Urothelium cell line (cell line): Measurements from ENCODE around the gene LRRFIP1.

Experiments used
- DNase-seq: peaks from one replicate; pipeline ENCODE4 v3.0.0; 2011; ENCODE audit warnings: low spot score, mixed read lengths
- FAIRE-seq: peaks from 2 replicates; lab custom pipeline; 2011; peaks lifted over from hg19 to GRCh38; lab: Jason Lieb, UNC

LRRFIP1 gene

GRCh38 chr2:237700512-237701032 is 73.2 kb downstream of the LRRFIP1 start:
- no peak for FAIRE-seq

DNA sequence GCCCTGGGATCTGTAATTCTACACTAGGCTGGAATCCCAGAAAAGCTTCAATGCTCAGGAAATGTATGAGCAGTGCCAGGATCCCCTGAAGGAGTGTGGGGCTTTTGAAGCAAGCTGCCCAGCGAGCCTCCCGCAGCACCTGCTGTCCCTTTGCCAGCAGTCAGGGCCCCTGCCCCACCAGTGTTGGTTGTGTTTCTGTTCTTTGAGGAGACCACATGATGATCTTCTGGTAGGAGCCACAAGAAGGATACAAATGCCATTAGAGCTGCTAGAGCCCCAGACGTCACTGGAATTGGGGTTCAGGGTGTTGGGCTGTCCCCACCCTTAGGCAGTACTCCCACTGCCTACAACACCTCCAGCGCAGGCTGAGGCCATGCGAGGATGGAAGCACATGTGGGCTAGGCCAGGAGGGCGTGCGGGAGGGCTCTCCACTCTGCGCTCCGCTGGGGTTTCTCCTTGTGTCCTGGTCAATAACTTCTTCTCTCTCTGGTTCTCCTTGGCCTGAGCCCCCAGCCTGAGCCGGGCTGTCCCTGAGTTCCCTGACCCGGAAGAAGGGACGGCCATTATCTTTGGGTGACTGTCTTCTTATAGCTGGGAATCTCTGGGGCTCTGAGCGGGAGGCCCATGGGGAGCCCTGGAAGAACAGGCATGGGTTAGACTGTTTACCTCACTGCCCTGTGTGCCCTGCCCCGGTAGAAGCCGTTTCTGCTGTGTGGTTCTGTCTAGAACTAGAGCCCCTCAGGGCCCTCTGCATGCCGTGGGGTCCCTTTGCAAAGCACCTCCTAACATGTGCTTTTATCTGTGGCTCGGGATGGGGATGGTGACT is 73.9 kb downstream of the LRRFIP1 start:
- DNase-seq: no peak
- FAIRE-seq: no peak

More at GRCh38 chr2:237700512-237701032, 73.2 kb downstream of the LRRFIP1 start:
- DNase-seq: no peak

- FAIRE-seq (no peak), DNase-seq (no peak)
These were observed 74.5 kb downstream of the LRRFIP1 start for GRCh38 chr2:237701859-237702390.

DNA sequence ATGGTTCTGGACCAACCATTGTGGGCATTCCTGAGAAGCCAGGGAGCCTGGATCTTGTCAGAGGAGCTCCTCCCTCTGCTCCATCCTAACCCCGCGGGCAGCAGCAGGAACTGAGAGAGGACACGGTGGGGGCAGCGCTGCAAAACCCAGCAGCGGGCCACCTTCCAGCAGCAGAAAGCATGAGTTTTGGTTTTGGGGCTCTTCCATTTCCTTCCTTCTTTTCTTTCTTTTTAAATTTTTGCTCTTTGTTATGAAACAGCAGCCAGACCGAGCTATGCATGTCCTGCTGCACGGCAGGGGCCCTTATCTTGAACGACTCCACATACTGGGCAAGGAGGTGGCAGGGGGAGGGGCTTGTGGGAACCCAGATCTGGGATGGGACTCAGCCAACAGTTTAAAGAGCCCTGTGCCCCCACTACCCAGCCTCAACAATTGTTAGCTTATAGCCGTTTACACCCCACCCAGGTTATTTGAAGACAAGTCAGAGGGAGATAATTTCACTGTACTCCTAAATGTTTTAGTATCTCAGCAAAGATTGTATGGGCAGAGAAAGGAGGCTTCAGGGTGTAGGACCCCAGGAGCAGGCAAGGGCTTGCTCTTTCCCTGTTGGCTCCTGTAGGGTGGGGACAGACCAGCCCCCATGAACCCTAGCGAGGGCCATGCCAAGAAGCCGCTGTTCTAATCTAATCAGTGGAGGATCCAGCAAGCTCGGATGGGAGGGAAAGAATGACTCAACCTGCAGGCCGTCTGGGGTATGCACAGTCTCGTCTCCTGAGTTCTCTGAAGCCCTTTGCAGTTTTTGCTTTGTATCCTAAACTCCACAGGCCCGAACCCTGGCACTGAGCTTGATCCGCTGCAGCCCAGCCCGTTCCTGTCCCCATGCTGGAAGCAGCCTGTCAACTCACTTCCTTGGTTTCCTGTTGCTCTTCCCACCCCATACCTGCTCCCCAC is 75.3 kb downstream of the LRRFIP1 start:
- DNase-seq (peak; percentile 56), FAIRE-seq (no peak)

- FAIRE-seq (no peak), DNase-seq (peak; percentile 48)
These were observed 77.4 kb downstream of the LRRFIP1 start for GRCh38 chr2:237704501-237705434.

- FAIRE-seq (no peak), DNase-seq (no peak)
These were observed 78.9 kb downstream of the LRRFIP1 start for GRCh38 chr2:237706257-237706656.

DNA sequence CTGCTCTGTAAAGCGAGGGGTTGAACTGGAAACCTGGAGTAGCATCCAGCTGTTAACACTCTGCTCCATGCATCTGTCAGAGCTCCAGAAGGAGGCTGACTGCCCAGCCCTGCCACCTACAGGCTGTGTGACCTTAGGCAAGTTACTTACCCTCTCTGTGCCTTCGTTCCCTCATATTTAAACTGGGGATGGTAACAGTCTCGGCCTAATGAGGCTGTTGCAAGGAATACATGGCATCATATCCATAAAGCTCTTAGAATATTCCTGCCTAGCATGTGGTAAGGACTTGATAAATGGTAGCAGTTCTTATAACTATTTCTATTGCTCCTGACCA is 80.6 kb downstream of the LRRFIP1 start:
- FAIRE-seq: no peak

DNA sequence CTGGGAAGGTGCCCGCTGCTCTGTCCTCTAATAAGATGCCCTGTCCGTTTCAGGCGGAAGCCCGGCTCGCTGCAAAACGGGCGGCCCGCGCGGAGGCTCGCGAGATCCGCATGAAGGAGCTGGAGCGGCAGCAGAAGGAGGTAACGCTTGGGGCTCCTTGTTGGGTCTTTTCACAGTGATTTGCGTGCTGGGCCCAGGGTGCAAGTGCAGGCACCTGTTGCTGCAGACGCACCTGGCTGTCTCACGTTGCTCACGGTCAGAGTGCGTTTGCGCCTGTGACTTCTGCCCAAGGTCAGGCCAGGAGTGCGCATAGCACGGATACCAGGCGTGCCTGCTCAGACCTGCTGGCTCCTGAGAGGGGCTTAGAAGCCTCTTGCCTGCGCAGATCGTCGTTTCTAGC is 81.1 kb downstream of the LRRFIP1 start:
- FAIRE-seq: no peak
- no peak for DNase-seq

More for the DNA sequence above, 80.6 kb downstream of the LRRFIP1 start:
- no peak for DNase-seq

- FAIRE-seq (no peak), DNase-seq (no peak)
These were observed 81.6 kb downstream of the LRRFIP1 start for GRCh38 chr2:237708961-237709360.

GRCh38 chr2:237711458-237712150 is 84.2 kb downstream of the LRRFIP1 start:
- FAIRE-seq (no peak), DNase-seq (no peak)

GRCh38 chr2:237712477-237713377 is 85.3 kb downstream of the LRRFIP1 start:
- FAIRE-seq (no peak), DNase-seq (no peak)

GRCh38 chr2:237714690-237715458 is 87.5 kb downstream of the LRRFIP1 start:
- FAIRE-seq: no peak
- no peak for DNase-seq

DNA sequence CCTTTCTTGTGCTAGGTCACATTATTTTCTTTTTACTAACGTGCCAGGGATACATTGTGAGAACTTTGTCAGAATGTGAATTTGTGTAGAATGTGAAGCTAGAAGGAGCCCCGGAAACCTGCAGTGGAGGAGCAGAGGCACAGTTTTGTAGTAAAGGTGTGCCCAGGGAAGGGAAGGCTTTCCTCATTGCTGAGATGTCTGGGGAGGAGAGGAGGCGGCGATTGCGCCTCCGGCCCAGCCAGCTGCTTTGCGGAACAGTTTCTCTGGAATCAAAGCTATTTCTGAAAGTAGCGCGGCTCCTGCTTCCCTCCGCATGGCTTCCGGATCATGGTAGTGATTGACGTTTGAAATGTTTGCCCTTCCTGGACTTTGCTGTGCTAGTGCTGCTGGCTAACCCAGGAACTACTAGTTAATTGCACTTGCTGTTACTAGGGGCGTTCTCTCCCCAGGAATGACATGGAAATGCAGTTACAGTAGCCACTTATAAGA is 88.1 kb downstream of the LRRFIP1 start:
- FAIRE-seq: no peak
- DNase-seq: no peak

DNA sequence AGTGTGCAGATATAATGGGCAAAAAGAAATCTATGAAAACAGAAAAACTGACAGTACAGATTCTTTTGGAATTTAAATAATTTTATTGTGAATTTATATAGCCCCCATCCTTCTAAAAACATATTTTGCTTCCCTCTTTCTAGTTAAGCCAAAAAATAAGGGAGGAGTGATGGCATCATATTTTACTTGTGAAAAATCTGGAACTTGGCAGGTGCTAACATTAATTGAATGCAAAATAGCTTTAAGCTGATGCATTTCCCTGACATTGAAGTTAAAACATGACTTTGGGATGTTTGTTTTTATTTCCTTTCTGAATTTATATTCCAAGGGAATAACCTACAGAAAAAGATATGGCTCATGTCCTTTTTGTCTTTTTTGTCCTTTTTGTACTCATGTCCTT is 88.6 kb downstream of the LRRFIP1 start:
- no peak for FAIRE-seq
- no peak for DNase-seq

- FAIRE-seq: no peak
- DNase-seq: no peak
These were observed 90.2 kb downstream of the LRRFIP1 start for GRCh38 chr2:237717366-237718276.

DNA sequence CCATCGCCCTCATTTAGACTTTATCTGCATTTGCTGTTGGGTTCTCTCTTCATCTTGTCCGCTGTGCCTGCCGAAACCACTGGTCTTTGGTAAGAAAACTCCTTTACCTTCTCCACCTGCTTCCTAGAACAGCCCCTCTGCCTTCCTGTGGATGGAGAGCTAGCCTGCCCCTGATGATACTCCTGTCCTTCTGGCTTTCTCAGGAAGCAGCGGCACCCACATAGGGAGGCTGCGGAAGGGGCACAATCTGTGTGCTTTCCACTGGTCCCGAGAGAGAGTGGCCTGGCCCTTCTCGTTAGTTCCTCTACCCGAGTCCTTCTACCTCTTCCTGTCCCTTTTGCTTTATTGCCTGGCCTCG is 90.9 kb downstream of the LRRFIP1 start:
- FAIRE-seq: no peak
- no peak for DNase-seq

DNA sequence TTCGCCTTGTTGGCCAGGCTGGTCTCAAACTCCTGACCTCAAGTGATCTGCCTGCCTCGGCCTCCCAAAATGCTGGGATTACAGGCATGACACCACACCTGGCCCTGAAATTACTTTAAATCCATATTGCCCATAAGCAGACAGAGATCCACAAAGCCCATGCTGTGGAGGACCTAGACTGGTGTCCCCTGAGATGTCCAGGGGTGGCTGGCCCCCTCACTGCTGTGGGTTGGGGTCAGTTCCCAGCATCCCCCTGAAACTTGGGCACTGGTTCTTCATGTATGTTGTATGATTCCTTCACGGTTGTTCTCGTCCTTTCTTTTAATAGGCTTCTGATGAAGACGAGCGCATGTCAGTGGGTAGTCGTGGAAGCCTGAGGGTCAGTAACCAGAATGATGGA is 93.1 kb downstream of the LRRFIP1 start:
- DNase-seq (no peak), FAIRE-seq (no peak)
